SH-SY5Y (cell line): ENCODE results near the gene CHRM3.

Experiments used
- GATA2 ChIP-seq: IDR thresholded peaks from 2 replicates; pipeline ENCODE4 v1.6.1; 2011; ENCODE audit warnings: mild to moderate bottlenecking, low read depth, low read length
- GATA3 ChIP-seq: IDR thresholded peaks from 2 replicates; pipeline ENCODE4 v1.6.1; 2011; ENCODE audit warnings: low read depth, mild to moderate bottlenecking, low read length, moderate library complexity

- TF ChIP-seq GATA2 (no peak), GATA3 (no peak)
Observed at GRCh38 chr1:239413916-239414315, 27.5 kb downstream of the CHRM3 start.
